Esophagus squamous epithelium (tissue), 4 donors: ENCODE data around the gene TMPRSS11F.

Source experiments
- CTCF ChIP-seq, 6 experiments: fragments of 450-650 bp in 4 of 6; fragments of 200-600 bp in 2 of 6; sonication (generic) in 2 of 6; IDR thresholded peaks; one replicate each; pipeline ENCODE4 v1.5.1; 2016 to 2019; ENCODE audit warnings: antibody characterized with exemption in 6 of 6, mild to moderate bottlenecking in 4 of 6, moderate library complexity in 4 of 6
- POLR2A ChIP-seq, 4 donors: fragments of 450-650 bp; IDR thresholded peaks; one replicate each; pipeline ENCODE4 v1.6.1; 2017; ENCODE audit warnings: antibody characterized with exemption in 4 of 4, mild to moderate bottlenecking in 4 of 4, moderate library complexity in 3 of 4

GRCh38 chr4:68162196-68162595 is 32.5 kb upstream of the TMPRSS11F start:
- TF ChIP-seq CTCF (IDR thresholded peaks at IDR 0.05) (no peak), POLR2A (IDR thresholded peaks at IDR 0.05) (no peak)
